Osteoblast (primary cell): ENCODE data around the gene OLFML1. TPM values are rescaled to one million over a fixed set of nuclear protein-coding genes. Genes with fewer than 3 reads are reported as not detected.

Experiments
- DNase-seq: peaks from one replicate; pipeline ENCODE4 v3.0.0; 2011; ENCODE audit warnings: low spot score, mixed read lengths; ENCODE audit not compliant: insufficient read length; ENCODE audit errors: missing footprints
- H2AFZ ChIP-seq: 2 replicates; pipeline ENCODE4 v1.6.0; 2011; ENCODE audit warnings: mild to moderate bottlenecking, low read length
- H3K27ac ChIP-seq: 2 replicates; pipeline ENCODE4 v1.5.1; 2011; ENCODE audit warnings: mild to moderate bottlenecking, low read depth, low read length, moderate library complexity
- H3K27me3 ChIP-seq: 2 replicates; pipeline ENCODE4 v1.6.0; 2012; ENCODE audit warnings: mild to moderate bottlenecking, control low read depth, inconsistent platforms, low read length, moderate library complexity; ENCODE audit not compliant: insufficient read depth
- H3K36me3 ChIP-seq: 2 replicates; pipeline ENCODE4 v1.5.1; 2011; ENCODE audit warnings: mild to moderate bottlenecking, low read length, control low read depth, moderate library complexity; ENCODE audit not compliant: insufficient read depth
- H3K4me1 ChIP-seq: 2 replicates; pipeline ENCODE4 v1.5.1; 2011; ENCODE audit warnings: mild to moderate bottlenecking, low read length, control low read depth, moderate library complexity; ENCODE audit not compliant: insufficient read depth
- H3K4me2 ChIP-seq: 2 replicates; pipeline ENCODE4 v1.6.0; 2011; ENCODE audit warnings: mild to moderate bottlenecking, low read length; ENCODE audit not compliant: insufficient read depth
- H3K4me3 ChIP-seq: fragments of 200-600 bp; sonication (generic); 3 replicates; pipeline ENCODE4 v1.5.1; 2012; ENCODE audit warnings: mild to moderate bottlenecking, low read length, inconsistent platforms; ENCODE audit not compliant: insufficient read depth
- H3K79me2 ChIP-seq: 2 replicates; pipeline ENCODE4 v1.6.0; 2012; ENCODE audit warnings: mild to moderate bottlenecking, low read length, control low read depth, inconsistent platforms; ENCODE audit not compliant: insufficient read depth
- H3K9me3 ChIP-seq: 2 replicates; pipeline ENCODE4 v1.5.1; 2011; ENCODE audit warnings: low read depth, low read length, control low read depth
- H4K20me1 ChIP-seq: 2 replicates; pipeline ENCODE4 v1.6.0; 2012; ENCODE audit warnings: mild to moderate bottlenecking, low read length, control low read depth; ENCODE audit not compliant: insufficient read depth
- total RNA-seq: library from RNA; depleted of rRNA; stranded (reverse); fragments of >200 nt; gene quantifications from 2 replicates; pipeline ENCODE4 v1.2.3, GENCODE V29; 2012
- TF ChIP-seq, protein P1 (sequence below): IDR thresholded peaks from 2 replicates; pipeline ENCODE4 v1.5.1; 2011; ENCODE audit warnings: mild to moderate bottlenecking, low read depth, low read length, moderate library complexity; ENCODE audit errors: extremely low read depth

OLFML1 gene
- total RNA-seq, 1 donor = 20.3 TPM

DNA sequence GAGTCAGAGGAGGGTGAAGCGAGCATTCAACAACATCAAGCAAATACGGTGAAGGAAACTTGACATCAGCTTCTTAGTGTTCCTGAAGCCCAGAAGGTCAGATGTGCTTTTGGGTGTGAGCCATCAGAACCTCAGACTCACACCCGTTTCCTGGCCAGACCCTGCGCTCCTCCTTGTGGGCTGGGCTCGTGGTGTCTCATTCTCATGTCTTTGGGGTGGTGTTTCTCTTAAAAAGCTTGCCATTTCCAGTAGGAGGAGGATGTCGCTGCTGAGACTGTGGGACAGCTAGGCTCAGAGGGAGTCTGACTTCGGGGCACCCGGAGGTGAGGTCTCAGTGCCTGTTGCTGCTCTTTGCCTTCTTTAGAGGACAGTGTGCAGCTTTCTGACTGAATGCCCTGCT, 52.7 kb downstream of the OLFML1 start:
- Histone ChIP-seq H3K36me3 (no peaks in the 10 kb centered on the region), H3K27me3 (peaks cover 6% of the 10 kb centered on the region), H3K4me3 (no peak overlapping the region), H2AFZ (no peak overlapping the region), H3K4me1 (no peaks in the 10 kb centered on the region), H3K79me2 (no peaks in the 10 kb centered on the region), H4K20me1 (no peaks in the 10 kb centered on the region), H3K4me2 (no peak overlapping the region), H3K27ac (no peak overlapping the region), H3K9me3 (no peaks in the 10 kb centered on the region)
- DNase-seq = no peak
- TF ChIP-seq, protein P1, sequence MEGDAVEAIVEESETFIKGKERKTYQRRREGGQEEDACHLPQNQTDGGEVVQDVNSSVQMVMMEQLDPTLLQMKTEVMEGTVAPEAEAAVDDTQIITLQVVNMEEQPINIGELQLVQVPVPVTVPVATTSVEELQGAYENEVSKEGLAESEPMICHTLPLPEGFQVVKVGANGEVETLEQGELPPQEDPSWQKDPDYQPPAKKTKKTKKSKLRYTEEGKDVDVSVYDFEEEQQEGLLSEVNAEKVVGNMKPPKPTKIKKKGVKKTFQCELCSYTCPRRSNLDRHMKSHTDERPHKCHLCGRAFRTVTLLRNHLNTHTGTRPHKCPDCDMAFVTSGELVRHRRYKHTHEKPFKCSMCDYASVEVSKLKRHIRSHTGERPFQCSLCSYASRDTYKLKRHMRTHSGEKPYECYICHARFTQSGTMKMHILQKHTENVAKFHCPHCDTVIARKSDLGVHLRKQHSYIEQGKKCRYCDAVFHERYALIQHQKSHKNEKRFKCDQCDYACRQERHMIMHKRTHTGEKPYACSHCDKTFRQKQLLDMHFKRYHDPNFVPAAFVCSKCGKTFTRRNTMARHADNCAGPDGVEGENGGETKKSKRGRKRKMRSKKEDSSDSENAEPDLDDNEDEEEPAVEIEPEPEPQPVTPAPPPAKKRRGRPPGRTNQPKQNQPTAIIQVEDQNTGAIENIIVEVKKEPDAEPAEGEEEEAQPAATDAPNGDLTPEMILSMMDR = no peak

GRCh38 chr11:7538466-7539454, 53.5 kb downstream of the OLFML1 start:
- peaks cover 6% of the 10 kb centered on the region for H3K27me3 ChIP-seq
- no peak overlapping the region for H3K27ac ChIP-seq
- peak; percentile 66 for DNase-seq
- no peak overlapping the region for H2AFZ ChIP-seq
- no peaks in the 10 kb centered on the region for H3K9me3 ChIP-seq
- H3K4me3 ChIP-seq = no peak overlapping the region
- no peaks in the 10 kb centered on the region for H3K4me1 ChIP-seq
- no peaks in the 10 kb centered on the region for H3K79me2 ChIP-seq
- TF ChIP-seq, protein P1 = no peak
- H3K36me3 ChIP-seq = no peaks in the 10 kb centered on the region
- no peak overlapping the region for H3K4me2 ChIP-seq
- H4K20me1 ChIP-seq = no peaks in the 10 kb centered on the region

DNA sequence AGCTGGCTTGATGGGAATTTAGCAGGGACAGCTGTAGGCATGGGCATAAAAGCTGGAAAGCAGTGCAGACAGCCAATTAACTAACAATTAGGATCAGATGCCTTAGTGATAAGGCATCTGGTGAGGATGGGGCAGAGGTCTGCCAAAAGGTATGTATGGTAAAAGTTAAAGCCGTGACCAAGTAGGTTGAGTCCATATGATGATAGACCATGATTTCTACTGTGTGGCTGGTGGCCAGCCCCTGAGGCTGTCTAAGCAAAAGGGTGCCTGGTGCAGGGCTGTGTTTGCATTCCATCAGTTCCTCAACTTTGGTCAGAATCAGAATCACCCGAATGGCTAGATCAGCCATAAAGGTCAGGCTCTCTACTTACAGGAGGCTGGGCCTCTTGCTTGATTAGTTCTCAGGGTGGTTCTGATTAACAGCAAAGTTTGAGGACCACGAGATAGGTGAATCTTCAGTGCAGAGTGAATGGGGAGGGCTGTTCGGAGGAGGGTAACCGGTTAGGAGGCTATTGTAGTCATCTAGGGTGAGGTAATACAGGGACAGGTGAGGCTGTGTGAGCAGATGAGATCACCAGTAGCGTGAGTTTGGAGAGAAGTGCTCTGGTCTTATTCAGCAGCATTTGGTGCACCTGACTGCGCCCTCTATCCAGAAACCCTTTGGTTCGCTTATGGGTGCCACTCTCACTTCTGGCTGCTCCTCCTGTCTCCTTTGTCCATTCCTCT, 55.7 kb downstream of the OLFML1 start:
- H3K4me3 ChIP-seq = no peak overlapping the region
- H4K20me1 ChIP-seq = no peaks in the 10 kb centered on the region
- H3K27me3 ChIP-seq = peaks cover 6% of the 10 kb centered on the region
- no peak for DNase-seq
- H3K36me3 ChIP-seq = no peaks in the 10 kb centered on the region
- H3K9me3 ChIP-seq = no peaks in the 10 kb centered on the region
- no peaks in the 10 kb centered on the region for H3K4me1 ChIP-seq
- no peak overlapping the region for H3K4me2 ChIP-seq
- no peak overlapping the region for H3K27ac ChIP-seq
- H2AFZ ChIP-seq = no peak overlapping the region
- no peaks in the 10 kb centered on the region for H3K79me2 ChIP-seq
- TF ChIP-seq, protein P1 = no peak

DNA sequence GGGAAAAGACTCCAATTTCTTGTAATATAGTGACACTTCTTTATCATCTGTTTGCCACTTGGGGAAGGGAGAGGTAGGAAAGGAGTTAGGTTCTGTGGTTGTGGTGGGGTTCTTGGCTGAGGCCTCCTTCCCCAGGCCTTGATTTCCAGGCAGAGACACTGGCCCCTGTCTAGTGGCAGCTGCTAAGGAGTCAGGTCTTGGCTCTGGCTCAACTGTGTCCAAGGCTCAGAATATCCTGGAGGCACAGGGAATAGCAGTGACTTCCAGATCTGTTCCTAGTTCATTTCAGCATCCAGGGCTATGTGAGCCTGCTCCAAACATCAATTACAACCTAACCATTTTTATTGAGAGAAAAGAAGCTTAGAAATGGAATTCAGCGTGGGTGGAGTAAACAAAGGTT, 58.0 kb downstream of the OLFML1 start:
- H3K79me2 ChIP-seq = no peaks in the 10 kb centered on the region
- H4K20me1 ChIP-seq = no peaks in the 10 kb centered on the region
- H3K36me3 ChIP-seq = no peaks in the 10 kb centered on the region
- H3K4me1 ChIP-seq = no peaks in the 10 kb centered on the region
- no peak for DNase-seq
- H3K4me2 ChIP-seq = no peak overlapping the region
- no peak overlapping the region for H2AFZ ChIP-seq
- TF ChIP-seq, protein P1 = no peak
- H3K27me3 ChIP-seq = peaks cover 3% of the 10 kb centered on the region
- no peaks in the 10 kb centered on the region for H3K9me3 ChIP-seq
- H3K4me3 ChIP-seq = no peak overlapping the region
- H3K27ac ChIP-seq = no peak overlapping the region
